Heart left ventricle (tissue), 13 donors: ENCODE measurements around the gene DNAJC5.

ENCODE experiments used
- POLR2A ChIP-seq, 2 donors: fragments of 450-650 bp; IDR thresholded peaks; one replicate each; pipeline ENCODE4 v1.6.1; 2017; ENCODE audit warnings: antibody characterized with exemption in 2 of 2, mild to moderate bottlenecking in 2 of 2, moderate library complexity in 2 of 2
- TF ChIP-seq, protein P1 (sequence below), 12 donors: fragments of 200-600 bp; sonication (generic) in 4 of 12; IDR thresholded peaks; one replicate each; pipeline versions ENCODE4 v1.5.0 to v1.8.0; 2018 to 2022; ENCODE audit warnings: antibody characterized with exemption in 12 of 12, mild to moderate bottlenecking in 5 of 12
- donor health status: ischemic (EF 13 %, LVEDD 7.1; RV severe dilation, severe dysfunction).
- donor health status: DM: no; HTN: yes; CAD: no.
- donor health status: DM: no; HTN: no; CAD: no.
- donor health status: ischemic (EF 25% LVEDD 6.9; RV normal size, moderate dysfunction).
- donor health status: ischemic (EF 25% LVEDD 5.7; RV mildly dilated, moderate dysfunction).
- donor health status: ischemic (EF 35%, LVEDD 5.7; RV mildly dilated, moderate dysfunction).
- donor health status: nonischemic (EF 11% LVEDD 7.7; RV severe dilation, severe dysfunction).
- donor health status: DM: yes; HTN: yes; CAD: no.
- donor health status: PGD.
- donor health status: ischemic (EF 29% LVEDD 5.4; RV normal size, mild dysfunction).
- donor health status: nonischemic (EF 23%, LVEDD 6.1; RV moderate dilation, normal function).

DNA sequence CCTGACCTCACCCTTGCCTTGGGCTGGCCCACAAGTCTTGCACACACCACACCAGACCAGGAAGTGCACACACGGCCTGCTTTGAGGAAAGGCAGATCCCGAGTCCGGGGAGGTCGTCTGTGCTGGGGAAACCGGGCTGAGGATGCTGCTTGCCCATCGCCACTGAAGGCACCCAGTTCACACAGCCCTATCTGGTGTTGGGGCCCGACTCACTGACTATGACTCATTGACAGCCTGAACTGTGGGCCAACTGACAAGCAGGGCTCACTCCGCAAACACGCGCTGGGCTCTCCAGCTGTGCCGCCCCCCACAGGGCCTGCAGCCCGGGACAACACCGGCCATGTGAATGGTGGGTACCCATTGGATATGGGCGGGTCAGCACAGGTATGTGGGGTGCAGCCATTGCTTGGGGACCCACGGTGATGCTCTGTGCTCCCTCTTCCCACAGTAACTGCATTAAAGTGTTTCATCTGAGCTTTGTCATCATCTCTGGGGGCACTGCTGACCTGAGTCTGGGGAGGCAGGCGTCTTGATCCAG is 82.9 kb downstream of the DNAJC5 start:
- TF ChIP-seq, protein P1, sequence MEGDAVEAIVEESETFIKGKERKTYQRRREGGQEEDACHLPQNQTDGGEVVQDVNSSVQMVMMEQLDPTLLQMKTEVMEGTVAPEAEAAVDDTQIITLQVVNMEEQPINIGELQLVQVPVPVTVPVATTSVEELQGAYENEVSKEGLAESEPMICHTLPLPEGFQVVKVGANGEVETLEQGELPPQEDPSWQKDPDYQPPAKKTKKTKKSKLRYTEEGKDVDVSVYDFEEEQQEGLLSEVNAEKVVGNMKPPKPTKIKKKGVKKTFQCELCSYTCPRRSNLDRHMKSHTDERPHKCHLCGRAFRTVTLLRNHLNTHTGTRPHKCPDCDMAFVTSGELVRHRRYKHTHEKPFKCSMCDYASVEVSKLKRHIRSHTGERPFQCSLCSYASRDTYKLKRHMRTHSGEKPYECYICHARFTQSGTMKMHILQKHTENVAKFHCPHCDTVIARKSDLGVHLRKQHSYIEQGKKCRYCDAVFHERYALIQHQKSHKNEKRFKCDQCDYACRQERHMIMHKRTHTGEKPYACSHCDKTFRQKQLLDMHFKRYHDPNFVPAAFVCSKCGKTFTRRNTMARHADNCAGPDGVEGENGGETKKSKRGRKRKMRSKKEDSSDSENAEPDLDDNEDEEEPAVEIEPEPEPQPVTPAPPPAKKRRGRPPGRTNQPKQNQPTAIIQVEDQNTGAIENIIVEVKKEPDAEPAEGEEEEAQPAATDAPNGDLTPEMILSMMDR (IDR thresholded peaks at IDR 0.05): no peak
- no peak for TF ChIP-seq POLR2A (IDR thresholded peaks at IDR 0.05)
